NCI-H524 treated with DMSO at 0.1 percent for 48 hours (cell line): ENCODE data around the gene KCNG2.

Experiments used
- DNase-seq: peaks from one replicate; lab custom pipeline; 2025; lab: John Stamatoyannopoulos, UW

The KCNG2 gene

GRCh38 chr18:79912409-79912991 is 114.8 kb downstream of the KCNG2 start:
- no peak for DNase-seq

GRCh38 chr18:79912994-79913831 is 115.5 kb downstream of the KCNG2 start:
- DNase-seq: no peak

GRCh38 chr18:79914614-79915160 is 116.9 kb downstream of the KCNG2 start:
- DNase-seq: no peak

GRCh38 chr18:79915161-79916127 is 117.7 kb downstream of the KCNG2 start:
- no peak for DNase-seq

GRCh38 chr18:79916128-79916494 is 118.4 kb downstream of the KCNG2 start:
- no peak for DNase-seq

- no peak for DNase-seq
These were observed 118.9 kb downstream of the KCNG2 start for GRCh38 chr18:79916546-79917168.

GRCh38 chr18:79917169-79917852 is 119.6 kb downstream of the KCNG2 start:
- no peak for DNase-seq

GRCh38 chr18:79917853-79918614 is 120.3 kb downstream of the KCNG2 start:
- DNase-seq: no peak

- no peak for DNase-seq
These were observed 120.9 kb downstream of the KCNG2 start for GRCh38 chr18:79918615-79919011.

GRCh38 chr18:79919089-79919488 is 121.4 kb downstream of the KCNG2 start:
- DNase-seq: no peak

- no peak for DNase-seq
These were observed 124.5 kb downstream of the KCNG2 start for GRCh38 chr18:79921984-79922965.

- no peak for DNase-seq
These were observed 125.3 kb downstream of the KCNG2 start for GRCh38 chr18:79922971-79923411.

GRCh38 chr18:79923896-79924585 is 126.3 kb downstream of the KCNG2 start:
- DNase-seq: no peak

- no peak for DNase-seq
These were observed 127.3 kb downstream of the KCNG2 start for GRCh38 chr18:79924814-79925731.

- DNase-seq: no peak
These were observed 128.6 kb downstream of the KCNG2 start for GRCh38 chr18:79926306-79926705.

GRCh38 chr18:79926715-79927606 is 129.2 kb downstream of the KCNG2 start:
- DNase-seq: no peak
